ENCODE measurements around the gene CAND1. TPM values are rescaled to one million over a fixed set of nuclear protein-coding genes. Genes with fewer than 3 reads are reported as not detected.

Gene CAND1
- total RNA-seq, 1 donor from 2014 or later: 37.1 TPM

GRCh38 chr12:67367843-67368242, 98.7 kb downstream of the CAND1 start:
- DNase-seq (ENCODE audit: missing footprints) (no peak), ATAC-seq (no peak)
- intact Hi-C loops (cut with DNase I): no loop called here

Data from Right ventricle myocardium inferior (tissue), 1 donor.